Aorta (tissue), 5 donors: ENCODE data around the gene GINS1. TPM values are rescaled to one million over a fixed set of nuclear protein-coding genes. Genes with fewer than 3 reads are reported as not detected.

Source experiments
- ATAC-seq: fragments of 200-7000 bp; cut with Tn5 transposase; one replicate; pipeline ENCODE4 v1.9.1; 2022; ENCODE audit warnings: moderate library complexity; ENCODE audit not compliant: low FRiP score
- DNase-seq, 2 donors: peaks; one replicate each; pipeline ENCODE4 v3.0.0-alpha.2; 2020
- H3K27ac ChIP-seq, 2 donors: one replicate each; pipeline ENCODE4 v1.5.1; 2013; ENCODE audit warnings: low read length in 2 of 2, mild to moderate bottlenecking in 2 of 2, moderate library complexity in 2 of 2, control low read depth in 1 of 2, inconsistent platforms in 1 of 2, low read depth in 1 of 2
- H3K27me3 ChIP-seq, 2 donors: one replicate each; pipeline ENCODE4 v1.6.1; 2013; ENCODE audit warnings: control low read depth in 1 of 2, low read length in 1 of 2, mild to moderate bottlenecking in 1 of 2, moderate library complexity in 1 of 2; ENCODE audit not compliant: insufficient read depth in 2 of 2, control insufficient read depth in 1 of 2
- H3K36me3 ChIP-seq, 2 donors: one replicate each; pipeline ENCODE4 v1.6.1; 2013; ENCODE audit warnings: control low read depth in 1 of 2, low read length in 1 of 2, mild to moderate bottlenecking in 1 of 2; ENCODE audit not compliant: insufficient read depth in 2 of 2, control insufficient read depth in 1 of 2
- H3K4me1 ChIP-seq, 2 donors: one replicate each; pipeline ENCODE4 v1.6.1; 2013; ENCODE audit warnings: low read length in 2 of 2, control low read depth in 1 of 2, mild to moderate bottlenecking in 1 of 2, moderate library complexity in 1 of 2; ENCODE audit not compliant: insufficient read depth in 2 of 2, control insufficient read depth in 1 of 2
- H3K4me3 ChIP-seq, 2 donors: one replicate each; pipeline ENCODE4 v1.5.1; 2013; ENCODE audit warnings: low read length in 2 of 2, control low read depth in 1 of 2, mild to moderate bottlenecking in 1 of 2
- H3K9me3 ChIP-seq: one replicate; pipeline ENCODE4 v1.6.1; 2013; ENCODE audit warnings: mild to moderate bottlenecking, low read length; ENCODE audit not compliant: control insufficient read depth
- WGBS, 2 donors: extraction: QIAGEN DNeasy Blood & Tissue Kit; methylation state at CpG; one replicate each; pipeline ENCODE4 v1.1.7; 2013; 5-methylcytosine and 5-hydroxymethylcytosine counted together
- intact Hi-C, 2 donors: fragments of 100-400 bp; cut with DNase I; formaldehyde crosslinking; loops; one replicate each; pipeline versions ENCODE4 v1.14.2 to v1.15.0; 2022
- polyA plus RNA-seq, 2 donors: library from polyadenylated mRNA; stranded (reverse); fragments of 200-250 nt; gene quantifications; one replicate each; pipeline ENCODE4 v1.2.3, GENCODE V29; 2013
- total RNA-seq, 2 donors: library from RNA; stranded (reverse); fragmentation: NEBNext Ultra II Directional; extraction: Animal tissue kit (Norgen Biotek cat#: 25700); gene quantifications; one replicate each; pipeline ENCODE4 v1.2.1, GENCODE V29; 2021
- donor health status: healthy with polysubstance abuse.
- donor health status: Bipolar disorder and iron deficiency.
- donor health status: DM: no; HTN: no; CAD: no.
- donor health status: DM: no; HTN: no; CAD: no.
- donor health status: DM: yes; HTN: yes; CAD: no.

The GINS1 gene
- total and polyA plus RNA-seq, 4 donors = 0.28 to 1.5 (median 1.2) TPM

- Histone ChIP-seq H3K36me3 (no peaks in the 10 kb centered on the region), H3K27me3 (no peaks in the 10 kb centered on the region), H3K4me3 (no peak overlapping the region), H3K9me3 (no peaks in the 10 kb centered on the region), H3K4me1 (no peaks in the 10 kb centered on the region), H3K27ac (no peak overlapping the region)
- WGBS, 2 donors = 94 to 95% methylated on average over 3 of the region's 3 CpGs
- DNase-seq (no peak), ATAC-seq (no peak)
- intact Hi-C loops = no loop called here
Observed at GRCh38 chr20:25424536-25424935, 17.1 kb downstream of the GINS1 start.

DNA sequence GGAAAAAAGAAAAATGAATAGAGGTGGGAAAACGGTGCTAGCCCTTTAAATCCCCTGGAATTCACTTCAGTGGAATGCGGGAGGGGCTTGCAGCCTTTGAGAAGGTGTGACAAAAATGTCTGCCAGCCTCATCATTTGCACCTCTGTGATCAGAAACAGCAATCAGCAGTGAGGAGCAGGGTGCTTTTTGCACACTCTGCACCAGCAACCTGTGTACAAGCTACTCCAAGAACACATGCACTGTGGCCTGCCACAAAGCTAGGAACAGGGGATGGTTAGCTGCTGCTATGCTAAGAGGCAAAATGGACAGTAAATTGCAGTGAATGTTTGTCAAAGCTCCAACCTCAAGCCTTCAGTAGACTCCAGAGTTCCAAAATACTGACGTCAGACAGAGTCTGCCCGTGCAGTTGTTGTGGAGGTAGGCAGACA is 29.7 kb downstream of the GINS1 start:
- no peaks in the 10 kb centered on the region for H3K36me3 ChIP-seq
- intact Hi-C loops = no loop called here
- no peak for ATAC-seq
- DNase-seq = no peak
- no peaks in the 10 kb centered on the region for H3K27me3 ChIP-seq
- 34 to 46% methylated on average over 4 of the region's 4 CpGs for WGBS, 2 donors
- H3K27ac ChIP-seq = no peak overlapping the region
- no peaks in the 10 kb centered on the region for H3K4me1 ChIP-seq
- H3K9me3 ChIP-seq = no peaks in the 10 kb centered on the region
- H3K4me3 ChIP-seq = no peak overlapping the region

DNA sequence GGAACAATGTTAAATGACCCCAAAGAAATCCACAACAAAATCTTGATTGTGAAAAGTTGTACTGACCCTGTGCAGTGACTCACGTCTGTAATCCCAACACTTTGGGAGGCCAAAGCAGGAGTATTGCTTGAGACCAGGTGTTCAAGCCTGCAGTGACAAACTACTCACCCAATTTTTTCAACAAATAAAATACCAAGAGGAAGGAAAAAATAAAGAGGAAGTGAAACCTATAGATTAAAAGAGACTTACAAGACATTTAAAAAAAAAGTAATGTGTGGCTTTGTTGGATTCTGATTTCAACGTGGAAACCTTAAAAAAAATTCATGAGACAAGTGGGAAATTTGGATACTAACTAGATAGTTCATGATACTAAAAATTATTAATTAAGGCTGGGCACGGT is 31.9 kb downstream of the GINS1 start:
- DNase-seq (no peak), ATAC-seq (no peak)
- no peak overlapping the region for H3K4me3 ChIP-seq
- no peaks in the 10 kb centered on the region for H3K36me3 ChIP-seq
- intact Hi-C loops = no loop called here
- H3K27me3 ChIP-seq = no peaks in the 10 kb centered on the region
- WGBS, 2 donors = 89 to 90% methylated on average over 3 of the region's 3 CpGs
- no peak overlapping the region for H3K27ac ChIP-seq
- no peaks in the 10 kb centered on the region for H3K9me3 ChIP-seq
- H3K4me1 ChIP-seq = no peaks in the 10 kb centered on the region

- intact Hi-C loops = no loop called here
- Histone ChIP-seq H3K27ac (no peak overlapping the region), H3K9me3 (no peaks in the 10 kb centered on the region), H3K4me1 (no peaks in the 10 kb centered on the region), H3K27me3 (no peaks in the 10 kb centered on the region), H3K4me3 (no peak overlapping the region), H3K36me3 (no peaks in the 10 kb centered on the region)
- WGBS, 2 donors = 97% methylated on average over 4 of the region's 4 CpGs
- DNase-seq (no peak), ATAC-seq (no peak)
Observed at GRCh38 chr20:25444556-25444955, 37.1 kb downstream of the GINS1 start.

DNA sequence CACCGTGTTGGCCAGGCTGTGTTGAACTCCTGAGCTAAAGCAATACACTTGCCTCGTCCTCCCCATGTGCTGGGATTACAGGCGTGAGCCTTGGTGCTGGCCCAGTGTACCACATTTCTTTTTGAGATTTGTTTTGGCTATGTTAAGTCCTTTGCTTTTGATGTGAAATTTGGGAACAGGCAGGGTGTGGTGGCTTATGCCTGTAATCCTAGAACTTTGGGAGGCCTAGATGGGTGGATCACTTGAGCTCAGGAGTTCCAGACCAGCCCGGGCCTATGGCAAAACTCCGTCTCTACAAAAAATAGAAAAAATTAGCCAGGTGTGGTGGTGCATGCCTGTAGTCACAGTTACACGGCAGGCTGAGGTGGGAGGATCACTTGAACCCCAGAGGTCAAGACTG is 40.2 kb downstream of the GINS1 start:
- peaks cover 2% of the 10 kb centered on the region in 2 donors for H3K36me3 ChIP-seq
- intact Hi-C loops = no loop called here
- ATAC-seq (no peak), DNase-seq (peak in 1 of 2 donors; percentile 32)
- WGBS, 2 donors = 83 to 90% methylated on average over 6 of the region's 6 CpGs
- H3K4me1 ChIP-seq = no peaks in the 10 kb centered on the region
- H3K4me3 ChIP-seq = no peak overlapping the region
- no peaks in the 10 kb centered on the region for H3K27me3 ChIP-seq
- peaks cover 1% of the 10 kb centered on the region for H3K9me3 ChIP-seq
- no peak overlapping the region for H3K27ac ChIP-seq

GRCh38 chr20:25452333-25452732 is 44.9 kb downstream of the GINS1 start:
- Histone ChIP-seq H3K27ac (no peak overlapping the region), H3K4me3 (no peak overlapping the region), H3K27me3 (no peaks in the 10 kb centered on the region), H3K4me1 (no peaks in the 10 kb centered on the region), H3K9me3 (peaks cover 1% of the 10 kb centered on the region), H3K36me3 (peaks cover 6 to 8% of the 10 kb centered on the region in 2 donors)
- intact Hi-C loops = no loop called here
- no peak for ATAC-seq
- DNase-seq = no peak
- WGBS, 2 donors = 57 to 58% methylated on average over 6 of the region's 6 CpGs

DNA sequence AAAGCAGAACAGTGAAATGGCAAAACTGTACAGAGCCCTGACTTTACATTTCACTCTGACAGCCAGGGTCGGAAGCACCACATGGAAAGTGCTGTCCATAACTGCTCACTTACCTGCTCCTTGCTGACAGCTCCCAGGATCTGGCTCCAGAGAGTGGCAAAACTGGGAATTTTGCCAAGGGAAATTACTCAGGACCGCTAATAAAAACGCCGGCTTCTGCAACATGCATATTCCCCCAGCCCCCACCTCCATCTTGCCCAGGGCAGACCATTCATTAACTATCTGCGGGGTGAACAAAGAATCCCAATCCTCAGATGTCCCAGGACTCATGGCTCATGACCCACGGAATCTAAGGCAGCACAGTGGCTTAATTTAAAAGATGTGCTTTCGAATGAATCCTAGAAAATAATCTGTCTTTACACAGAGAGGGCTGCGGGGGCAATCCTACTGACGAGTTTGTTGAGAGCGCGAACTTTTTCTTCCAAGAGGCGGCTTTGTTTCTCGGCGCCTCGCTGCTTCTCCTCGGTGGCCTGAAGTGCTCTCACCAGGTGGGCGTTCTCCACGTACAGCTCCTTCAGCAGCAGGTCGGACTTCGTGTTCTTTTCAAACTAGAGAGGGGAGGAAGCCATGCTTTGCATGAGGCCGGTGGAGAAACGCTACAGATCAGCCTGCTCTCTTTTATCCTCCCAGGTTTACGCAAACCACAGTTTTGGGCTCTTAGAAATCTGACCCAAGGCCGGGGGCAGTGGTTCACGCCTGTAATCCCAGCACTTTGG is 45.8 kb downstream of the GINS1 start:
- no peak for ATAC-seq
- H3K36me3 ChIP-seq = peaks cover 6 to 8% of the 10 kb centered on the region in 2 donors
- intact Hi-C loops = no loop called here

DNA sequence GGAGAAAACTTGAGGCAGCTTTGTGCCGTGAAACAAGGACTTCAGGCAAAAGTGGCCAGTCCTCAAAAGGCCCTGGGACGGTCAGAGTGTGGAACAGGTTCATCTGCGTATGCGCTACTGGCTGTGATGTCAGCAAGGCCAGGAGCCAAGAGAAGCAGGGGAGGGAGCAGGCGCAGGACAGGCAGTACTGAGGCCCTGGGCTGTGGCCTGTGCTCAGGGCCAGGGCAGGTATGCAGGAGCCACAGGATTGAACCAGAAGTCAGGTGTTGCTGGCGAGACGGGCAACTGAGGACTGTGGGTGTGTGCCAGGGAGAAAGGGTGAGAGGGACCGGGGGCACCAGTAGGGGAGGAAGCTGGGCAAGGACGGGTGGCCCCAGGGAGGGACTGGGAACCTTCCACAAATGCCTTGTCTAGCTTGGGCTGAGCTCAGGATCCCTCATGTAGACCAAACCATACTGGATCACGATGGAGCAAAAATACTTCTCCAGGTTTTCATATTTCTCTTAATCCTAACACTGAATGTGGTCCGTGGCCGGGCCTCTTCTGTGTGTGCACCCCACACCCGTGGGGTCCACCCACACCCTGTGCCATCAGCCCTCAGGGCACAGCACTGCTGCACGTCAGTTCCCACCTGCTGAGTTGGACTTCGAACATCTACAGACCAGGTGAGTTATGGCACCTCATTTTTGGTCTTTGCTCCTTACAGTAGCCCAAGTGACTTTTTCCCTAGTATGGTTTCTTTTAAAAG is 46.9 kb downstream of the GINS1 start:
- Histone ChIP-seq H3K4me1 (no peaks in the 10 kb centered on the region), H3K36me3 (peaks cover 6 to 8% of the 10 kb centered on the region in 2 donors), H3K27me3 (no peaks in the 10 kb centered on the region), H3K4me3 (no peak overlapping the region), H3K9me3 (peaks cover 1% of the 10 kb centered on the region), H3K27ac (no peak overlapping the region)
- intact Hi-C loops = no loop called here
- WGBS, 2 donors = 94% methylated on average over 15 of the region's 15 CpGs
- ATAC-seq (no peak), DNase-seq (no peak)

More for the DNA sequence above, 45.8 kb downstream of the GINS1 start:
- Histone ChIP-seq H3K9me3 (peaks cover 1% of the 10 kb centered on the region), H3K27me3 (no peaks in the 10 kb centered on the region), H3K4me3 (no peak overlapping the region), H3K4me1 (no peaks in the 10 kb centered on the region), H3K27ac (no peak overlapping the region)
- no peak for DNase-seq
- 80 to 84% methylated on average over 25 of the region's 25 CpGs for WGBS, 2 donors
